Subcutaneous adipose tissue (tissue), 4 donors: ENCODE results near the gene CYP2A6. TPM values are rescaled to one million over a fixed set of nuclear protein-coding genes. Genes with fewer than 3 reads are reported as not detected.

Source experiments
- CTCF ChIP-seq: fragments of 450-650 bp; IDR thresholded peaks from one replicate; pipeline ENCODE4 v1.5.1; 2016; ENCODE audit warnings: low read depth, mild to moderate bottlenecking, control low read depth, antibody characterized with exemption, moderate library complexity
- total RNA-seq, 4 donors: library from RNA; depleted of rRNA; stranded (reverse); fragments of >200 nt; gene quantifications; one replicate each; pipeline ENCODE4 v1.1.0, GENCODE V29; 2016

Gene CYP2A6
- total RNA-seq, 4 donors from 2014 or later = 0.94 to 1.7 (median 1.3) TPM; not detected in 1

- TF ChIP-seq CTCF = no peak
These were observed 40.7 kb downstream of the CYP2A6 start for GRCh38 chr19:40809358-40810086.

GRCh38 chr19:40808497-40808896, 41.8 kb downstream of the CYP2A6 start:
- no peak for TF ChIP-seq CTCF

GRCh38 chr19:40808021-40808325, 42.3 kb downstream of the CYP2A6 start:
- no peak for TF ChIP-seq CTCF

GRCh38 chr19:40807147-40808020, 42.9 kb downstream of the CYP2A6 start:
- TF ChIP-seq CTCF = no peak

- TF ChIP-seq CTCF = no peak
These were observed 43.7 kb downstream of the CYP2A6 start for GRCh38 chr19:40806423-40807146.

- no peak for TF ChIP-seq CTCF
These were observed 44.9 kb downstream of the CYP2A6 start for GRCh38 chr19:40805258-40805868.
